ENCODE results near the gene TAF10. TPM values are rescaled to one million over a fixed set of nuclear protein-coding genes. Genes with fewer than 3 reads are reported as not detected.

The TAF10 gene
- total RNA-seq, 1 donor from 2014 or later, result 10.2 TPM

- FAIRE-seq (no peak), DNase-seq (ENCODE audit: low spot score in 2 of 2) (peak; percentile 62 to 63)
Measured at GRCh38 chr11:6626971-6627761, 15.2 kb upstream of the TAF10 start.

- no peak for DNase-seq (ENCODE audit: low spot score in 2 of 2)
- no peak for FAIRE-seq
Measured at GRCh38 chr11:6625832-6626420, 13.9 kb upstream of the TAF10 start.

GRCh38 chr11:6625156-6625831, 13.3 kb upstream of the TAF10 start:
- FAIRE-seq, result no peak

GRCh38 chr11:6623391-6624363, 11.7 kb upstream of the TAF10 start:
- DNase-seq (ENCODE audit: low spot score in 2 of 2), result no peak
- no peak for FAIRE-seq

More at GRCh38 chr11:6625156-6625831, 13.3 kb upstream of the TAF10 start:
- DNase-seq (ENCODE audit: low spot score in 2 of 2), result no peak

GRCh38 chr11:6622261-6623171, 10.5 kb upstream of the TAF10 start:
- DNase-seq (ENCODE audit: low spot score in 2 of 2) (no peak), FAIRE-seq (no peak)

GRCh38 chr11:6621711-6622211, 9.7 kb upstream of the TAF10 start:
- no peak for FAIRE-seq
- no peak for DNase-seq (ENCODE audit: low spot score in 2 of 2)

GRCh38 chr11:6620636-6621035, 8.6 kb upstream of the TAF10 start:
- DNase-seq (ENCODE audit: low spot score in 2 of 2) (no peak), FAIRE-seq (no peak)

- peak; percentile 97 to 99 for DNase-seq (ENCODE audit: low spot score in 2 of 2)
Measured at GRCh38 chr11:6619004-6619745, 7.2 kb upstream of the TAF10 start, which contains the start of gene TPP1. Gene TPP1 (minus strand): TSS chr11:6619422. CDS start chr11:6619400, 22 bp downstream.

GRCh38 chr11:6618117-6619003, 6.3 kb upstream of the TAF10 start:
- no peak for FAIRE-seq
- DNase-seq (ENCODE audit: low spot score in 2 of 2), result peak in 1 of 2 donors; percentile 69

More at GRCh38 chr11:6619004-6619745, 7.2 kb upstream of the TAF10 start, which contains the start of gene TPP1:
- FAIRE-seq, result peak; percentile 44

GRCh38 chr11:6617315-6617781, 5.3 kb upstream of the TAF10 start:
- FAIRE-seq (no peak), DNase-seq (ENCODE audit: low spot score in 2 of 2) (no peak)

- FAIRE-seq, result no peak
Measured at GRCh38 chr11:6616596-6617250, 4.7 kb upstream of the TAF10 start.

GRCh38 chr11:6615882-6616585, 4.0 kb upstream of the TAF10 start:
- FAIRE-seq (no peak), DNase-seq (ENCODE audit: low spot score in 2 of 2) (no peak)

More at GRCh38 chr11:6616596-6617250, 4.7 kb upstream of the TAF10 start:
- DNase-seq (ENCODE audit: low spot score in 2 of 2), result no peak

GRCh38 chr11:6615046-6615445, 3.0 kb upstream of the TAF10 start:
- FAIRE-seq, result no peak

GRCh38 chr11:6614446-6614845, 2.4 kb upstream of the TAF10 start:
- DNase-seq (ENCODE audit: low spot score in 2 of 2) (no peak), FAIRE-seq (no peak)

More at GRCh38 chr11:6615046-6615445, 3.0 kb upstream of the TAF10 start:
- no peak for DNase-seq (ENCODE audit: low spot score in 2 of 2)

GRCh38 chr11:6613496-6613895, 1.5 kb upstream of the TAF10 start:
- no peak for DNase-seq (ENCODE audit: low spot score in 2 of 2)
- no peak for FAIRE-seq

GRCh38 chr11:6611963-6612212, 128 bp downstream of the TAF10 start:
- DNase-seq (ENCODE audit: low spot score in 2 of 2) (no peak), FAIRE-seq (no peak)

Measured in frontal cortex (tissue), 4 donors.